GM18505 (cell line): Measurements from ENCODE around the gene STUB1.
"Not testable (repeated sequence)": the region's sequence is repeated elsewhere in the genome, so short reads cannot be mapped to it uniquely, and the experiment has no call there.

ENCODE experiments used
- ATAC-seq: cut with Tn5 transposase; IDR thresholded peaks from one replicate; pipeline ENCODE4 v1.9.1; 2021; ENCODE audit not compliant: unreplicated experiment
- POLR2A ChIP-seq: IDR thresholded peaks from 4 replicates; pipeline ENCODE4 v1.6.1; 2011; ENCODE audit warnings: borderline replicate concordance; ENCODE audit not compliant: insufficient read depth, insufficient read length; ENCODE audit errors: extremely low read depth

Gene STUB1

GRCh38 chr16:708019-708418 lies 27.8 kb downstream of the STUB1 start:
- no peak for TF ChIP-seq POLR2A
- ATAC-seq, result no peak

GRCh38 chr16:708959-709358 lies 28.7 kb downstream of the STUB1 start:
- no peak for TF ChIP-seq POLR2A

GRCh38 chr16:709566-710499 lies 29.6 kb downstream of the STUB1 start:
- no peak for TF ChIP-seq POLR2A
- no peak for ATAC-seq

More at GRCh38 chr16:708959-709358, 28.7 kb downstream of the STUB1 start:
- ATAC-seq, result no peak

GRCh38 chr16:710500-711075 lies 30.4 kb downstream of the STUB1 start:
- ATAC-seq, result no peak
- TF ChIP-seq POLR2A, result no peak

GRCh38 chr16:711084-711483 lies 30.9 kb downstream of the STUB1 start:
- no peak for TF ChIP-seq POLR2A
- no peak for ATAC-seq

GRCh38 chr16:711548-712320 lies 31.5 kb downstream of the STUB1 start:
- no peak for ATAC-seq
- TF ChIP-seq POLR2A, result no peak

GRCh38 chr16:712740-713250 lies 32.6 kb downstream of the STUB1 start:
- not testable (repeated sequence) for ATAC-seq

GRCh38 chr16:714079-714478 lies 33.9 kb downstream of the STUB1 start:
- no peak for ATAC-seq
- no peak for TF ChIP-seq POLR2A

GRCh38 chr16:714558-715476 lies 34.6 kb downstream of the STUB1 start, which contains the start of gene METRN:
Gene METRN (plus strand): TSS chr16:715118. CDS start chr16:715290, 172 bp downstream.
- no peak for TF ChIP-seq POLR2A
- ATAC-seq, result peak; percentile 57

GRCh38 chr16:715477-716199 lies 35.4 kb downstream of the STUB1 start:
- peak; percentile 16 for ATAC-seq
- no peak for TF ChIP-seq POLR2A

- ATAC-seq, result no peak
- no peak for TF ChIP-seq POLR2A
Measured at GRCh38 chr16:716200-716568, 36.0 kb downstream of the STUB1 start.
